Left lung (tissue), 10 donors: ENCODE measurements around the gene VPS72. TPM values are rescaled to one million over a fixed set of nuclear protein-coding genes. Genes with fewer than 3 reads are reported as not detected.

Source experiments
- ATAC-seq: fragments of 200-7000 bp; cut with Tn5 transposase; one replicate; pipeline ENCODE4 v1.9.1; 2020; ENCODE audit warnings: moderate library complexity
- DNase-seq, 4 donors: peaks; one replicate each; pipeline ENCODE4 v3.0.0-alpha.2; 2013 to 2020
- H3K27ac ChIP-seq, 2 donors: fragments of 200-600 bp; sonication (generic) in 1 of 2; one replicate each; pipeline versions ENCODE4 v1.5.0 to v1.8.0; 2020 to 2021
- H3K27me3 ChIP-seq, 2 donors: fragments of 200-600 bp; sonication (generic) in 1 of 2; one replicate each; pipeline versions ENCODE4 v1.5.0 to v1.8.0; 2020 to 2021
- H3K36me3 ChIP-seq, 2 donors: fragments of 200-600 bp; sonication (generic) in 1 of 2; one replicate each; pipeline versions ENCODE4 v1.5.0 to v1.8.0; 2020 to 2021
- H3K4me1 ChIP-seq, 2 donors: fragments of 200-600 bp; one replicate each; pipeline ENCODE4 v1.8.0; 2021
- H3K4me3 ChIP-seq, 2 donors: fragments of 200-600 bp; sonication (generic) in 1 of 2; one replicate each; pipeline versions ENCODE4 v1.5.0 to v1.8.0; 2020 to 2021; ENCODE audit warnings: mild to moderate bottlenecking in 1 of 2
- H3K9me3 ChIP-seq, 2 donors: fragments of 200-600 bp; sonication (generic) in 1 of 2; one replicate each; pipeline versions ENCODE4 v1.5.0 to v1.8.0; 2020 to 2021
- intact Hi-C, 2 donors: fragments of 100-400 bp; cut with DNase I; formaldehyde crosslinking; loops; one replicate each; pipeline versions ENCODE4 v1.11.2 to v1.14.2; 2022
- polyA plus RNA-seq, 6 donors: library from polyadenylated mRNA; unstranded; fragments of 120-200 nt; gene quantifications; one replicate each; pipeline ENCODE4 v1.2.1, GENCODE V29; 2013; ENCODE audit not compliant: insufficient read length in 6 of 6
- total RNA-seq, 2 donors: library from RNA; stranded (reverse); fragmentation: NEBNext Ultra II Directional; extraction: Animal tissue kit (Norgen Biotek cat#: 25700); gene quantifications; one replicate each; pipeline ENCODE4 v1.2.1, GENCODE V29; 2021
- TF ChIP-seq, protein P1 (sequence below), 2 donors: fragments of 200-600 bp; sonication (generic) in 1 of 2; IDR thresholded peaks; one replicate each; pipeline versions ENCODE4 v1.5.0 to v1.8.0; 2021; ENCODE audit warnings: antibody characterized with exemption in 2 of 2
- donor health status: DM: no; HTN: yes; CAD: no.
- donor health status: DM: no; HTN: no; CAD: no.

VPS72 gene
- total and polyA plus RNA-seq, 8 donors: 40.5 to 65.1 (median 62.7) TPM

DNA sequence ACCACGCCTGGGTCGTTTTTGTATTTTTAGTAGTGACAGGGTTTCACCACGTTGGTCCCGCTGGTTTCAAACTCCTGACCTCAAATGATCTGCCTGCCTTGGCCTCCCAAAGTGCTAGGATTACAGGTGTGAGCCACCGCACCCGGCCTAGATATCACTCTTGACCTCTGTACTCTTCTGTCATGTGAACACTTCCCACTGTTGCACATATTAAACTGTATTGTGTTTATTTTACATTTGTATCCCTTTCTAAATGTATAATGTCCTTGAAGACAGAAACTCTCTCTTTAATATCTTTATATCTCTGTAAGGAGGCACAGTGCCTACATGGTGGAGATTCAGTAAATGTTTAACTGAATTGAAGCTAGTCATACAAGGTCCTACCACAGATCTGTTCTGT, 45.2 kb upstream of the VPS72 start:
- intact Hi-C loops: no loop called here
- Histone ChIP-seq H3K4me1 (no peaks in the 10 kb centered on the region), H3K27me3 (no peaks in the 10 kb centered on the region), H3K9me3 (no peaks in the 10 kb centered on the region), H3K4me3 (no peak overlapping the region), H3K27ac (no peak overlapping the region), H3K36me3 (peaks cover 0 to 100% of the 10 kb centered on the region in 2 donors)
- ATAC-seq (no peak), DNase-seq (no peak)
- TF ChIP-seq, protein P1, sequence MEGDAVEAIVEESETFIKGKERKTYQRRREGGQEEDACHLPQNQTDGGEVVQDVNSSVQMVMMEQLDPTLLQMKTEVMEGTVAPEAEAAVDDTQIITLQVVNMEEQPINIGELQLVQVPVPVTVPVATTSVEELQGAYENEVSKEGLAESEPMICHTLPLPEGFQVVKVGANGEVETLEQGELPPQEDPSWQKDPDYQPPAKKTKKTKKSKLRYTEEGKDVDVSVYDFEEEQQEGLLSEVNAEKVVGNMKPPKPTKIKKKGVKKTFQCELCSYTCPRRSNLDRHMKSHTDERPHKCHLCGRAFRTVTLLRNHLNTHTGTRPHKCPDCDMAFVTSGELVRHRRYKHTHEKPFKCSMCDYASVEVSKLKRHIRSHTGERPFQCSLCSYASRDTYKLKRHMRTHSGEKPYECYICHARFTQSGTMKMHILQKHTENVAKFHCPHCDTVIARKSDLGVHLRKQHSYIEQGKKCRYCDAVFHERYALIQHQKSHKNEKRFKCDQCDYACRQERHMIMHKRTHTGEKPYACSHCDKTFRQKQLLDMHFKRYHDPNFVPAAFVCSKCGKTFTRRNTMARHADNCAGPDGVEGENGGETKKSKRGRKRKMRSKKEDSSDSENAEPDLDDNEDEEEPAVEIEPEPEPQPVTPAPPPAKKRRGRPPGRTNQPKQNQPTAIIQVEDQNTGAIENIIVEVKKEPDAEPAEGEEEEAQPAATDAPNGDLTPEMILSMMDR (IDR thresholded peaks at IDR 0.05): no peak

DNA sequence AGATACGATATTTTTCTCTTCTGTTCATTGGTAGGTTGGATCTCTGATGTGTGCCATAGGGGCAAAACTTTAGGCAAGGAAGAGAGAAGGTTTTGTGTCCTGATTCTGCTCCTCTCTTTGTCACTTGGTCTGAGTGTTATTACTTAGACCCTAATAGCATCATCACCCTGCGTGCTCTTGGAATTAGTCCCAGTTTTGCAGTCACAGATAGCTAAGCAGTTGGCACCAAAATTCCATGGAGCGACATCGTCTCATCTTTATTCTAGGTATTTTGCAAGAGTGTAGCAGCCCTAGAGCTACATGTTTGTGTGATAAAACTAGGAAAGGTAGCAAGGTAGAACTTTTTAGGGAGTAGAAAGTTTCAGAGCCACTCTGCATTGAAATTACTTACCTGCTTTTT, 32.1 kb upstream of the VPS72 start:
- no peaks in the 10 kb centered on the region for H3K9me3 ChIP-seq
- H3K27me3 ChIP-seq: no peaks in the 10 kb centered on the region
- DNase-seq: no peak
- ATAC-seq: no peak
- intact Hi-C loops: no loop called here
- H3K4me1 ChIP-seq: no peaks in the 10 kb centered on the region
- H3K4me3 ChIP-seq: no peak overlapping the region
- peaks cover 0 to 37% of the 10 kb centered on the region in 2 donors for H3K36me3 ChIP-seq
- H3K27ac ChIP-seq: no peak overlapping the region
- TF ChIP-seq, protein P1 (IDR thresholded peaks at IDR 0.05): no peak

DNA sequence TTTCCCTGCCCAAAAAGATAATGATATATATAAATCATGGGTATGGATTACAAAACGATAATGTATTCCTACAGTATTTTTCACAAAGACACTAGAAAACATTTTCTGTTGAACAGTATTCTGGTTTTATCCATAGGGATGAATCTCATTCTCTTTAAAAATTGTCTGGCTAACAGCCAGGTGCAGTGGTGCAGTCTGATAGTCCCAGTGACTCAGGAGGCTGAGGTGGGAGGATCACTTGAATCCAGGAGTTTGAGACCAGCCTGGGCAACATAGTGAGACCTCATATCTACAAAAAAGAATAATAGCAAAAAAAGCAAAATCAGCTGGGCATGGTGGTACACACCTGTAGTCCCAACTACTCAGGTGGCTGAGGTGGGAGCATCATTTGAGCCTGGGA, 31.6 kb upstream of the VPS72 start:
- TF ChIP-seq, protein P1 (IDR thresholded peaks at IDR 0.05): no peak
- Histone ChIP-seq H3K27me3 (no peaks in the 10 kb centered on the region), H3K4me3 (no peak overlapping the region), H3K9me3 (no peaks in the 10 kb centered on the region), H3K4me1 (no peaks in the 10 kb centered on the region), H3K27ac (no peak overlapping the region), H3K36me3 (peaks cover 0 to 31% of the 10 kb centered on the region in 2 donors)
- DNase-seq (no peak), ATAC-seq (no peak)
- intact Hi-C loops: no loop called here

DNA sequence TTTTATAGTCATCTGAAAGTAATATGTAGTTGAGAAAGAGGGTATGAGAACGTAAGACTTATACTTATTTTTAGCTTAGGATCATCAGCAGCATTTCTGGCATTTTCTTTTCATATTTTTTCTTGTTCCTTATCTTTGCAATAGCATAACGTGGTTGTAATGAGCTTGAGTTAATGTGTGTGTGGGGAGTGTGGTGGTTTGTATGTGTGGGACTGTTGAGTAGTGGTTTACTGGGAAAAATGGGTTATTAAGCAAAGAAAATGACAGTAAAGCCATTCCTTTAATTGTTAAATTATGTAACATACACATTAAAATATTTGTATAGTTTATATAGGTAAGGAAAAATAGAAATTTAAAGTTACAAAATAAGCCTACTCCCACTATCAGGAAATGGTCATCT, 23.6 kb upstream of the VPS72 start:
- Histone ChIP-seq H3K36me3 (peaks cover 0 to 51% of the 10 kb centered on the region in 2 donors), H3K4me1 (no peaks in the 10 kb centered on the region), H3K27me3 (no peaks in the 10 kb centered on the region), H3K4me3 (no peak overlapping the region), H3K9me3 (no peaks in the 10 kb centered on the region), H3K27ac (no peak overlapping the region)
- no peak for DNase-seq
- TF ChIP-seq, protein P1 (IDR thresholded peaks at IDR 0.05): no peak
- intact Hi-C loops: no loop called here
- no peak for ATAC-seq

DNA sequence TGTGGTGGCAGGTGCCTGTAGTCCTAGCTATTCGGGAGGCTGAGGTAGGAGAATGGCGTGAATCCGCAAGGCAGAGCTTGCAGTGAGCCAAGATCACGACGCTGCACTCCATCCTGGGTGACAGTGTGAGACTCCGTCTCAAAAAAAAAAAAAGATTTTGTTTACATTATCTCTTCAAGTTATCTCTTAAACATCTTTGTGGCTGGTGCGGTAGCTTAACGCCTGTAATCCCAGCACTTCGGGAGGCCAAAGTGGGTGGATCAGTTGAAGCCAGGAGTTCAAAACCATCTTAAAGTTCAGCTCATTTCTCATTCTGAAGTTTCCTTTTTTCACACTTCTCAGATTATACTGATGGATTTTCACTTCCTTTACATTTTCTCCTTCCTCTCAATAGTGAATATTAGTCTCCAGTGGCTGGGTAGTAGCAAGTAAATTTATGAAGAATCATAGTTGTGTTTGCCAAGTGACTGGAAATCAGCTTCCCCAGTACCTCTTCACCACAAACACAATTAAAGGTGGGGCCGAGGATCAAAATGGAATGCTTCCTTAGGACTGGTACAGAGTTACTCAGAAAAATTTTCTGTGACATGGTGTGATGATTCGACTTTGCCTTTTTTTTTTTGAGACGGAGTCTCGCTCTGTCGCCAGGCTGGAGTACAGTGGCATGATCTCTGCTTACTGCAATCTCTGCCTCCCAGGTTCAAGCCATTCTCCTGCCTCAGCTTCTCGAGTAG, 22.1 kb upstream of the VPS72 start:
- no peaks in the 10 kb centered on the region for H3K27me3 ChIP-seq
- TF ChIP-seq, protein P1 (IDR thresholded peaks at IDR 0.05): no peak
- DNase-seq (no peak), ATAC-seq (no peak)
- H3K4me3 ChIP-seq: no peak overlapping the region
- peaks cover 0 to 62% of the 10 kb centered on the region in 2 donors for H3K36me3 ChIP-seq
- no peak overlapping the region for H3K27ac ChIP-seq
- H3K4me1 ChIP-seq: no peaks in the 10 kb centered on the region
- intact Hi-C loops: no loop called here
- H3K9me3 ChIP-seq: no peaks in the 10 kb centered on the region
